Glutamatergic neuron (in vitro differentiated cells): Measurements from ENCODE around the gene TFF2. TPM values are rescaled to one million over a fixed set of nuclear protein-coding genes. Genes with fewer than 3 reads are reported as not detected.

ENCODE experiments used
- DNase-seq: peaks from one replicate; pipeline ENCODE4 v3.0.0; 2022
- H3K27ac Mint-ChIP-seq: one replicate; pipeline ENCODE4 v1.8.0; 2020; ENCODE audit warnings: mild to moderate bottlenecking, mixed read lengths, inconsistent platforms; ENCODE audit not compliant: unreplicated experiment
- H3K27me3 Mint-ChIP-seq: one replicate; pipeline ENCODE4 v1.8.0; 2020; ENCODE audit warnings: mild to moderate bottlenecking, moderate library complexity, mixed read lengths, inconsistent platforms; ENCODE audit not compliant: unreplicated experiment
- H3K36me3 Mint-ChIP-seq: one replicate; pipeline ENCODE4 v1.8.0; 2020; ENCODE audit warnings: mild to moderate bottlenecking, mixed read lengths, inconsistent platforms; ENCODE audit not compliant: unreplicated experiment
- H3K4me1 Mint-ChIP-seq: one replicate; pipeline ENCODE4 v1.8.0; 2020; ENCODE audit warnings: mild to moderate bottlenecking, low read depth, mixed read lengths, inconsistent platforms; ENCODE audit not compliant: unreplicated experiment
- H3K4me3 Mint-ChIP-seq: one replicate; pipeline ENCODE4 v1.8.0; 2020; ENCODE audit warnings: mild to moderate bottlenecking, mixed read lengths, inconsistent platforms; ENCODE audit not compliant: unreplicated experiment
- H3K9me3 Mint-ChIP-seq: one replicate; pipeline ENCODE4 v1.8.0; 2020; ENCODE audit warnings: mild to moderate bottlenecking, moderate library complexity, mixed read lengths, inconsistent platforms; ENCODE audit not compliant: unreplicated experiment
- total RNA-seq: library from RNA; stranded (reverse); fragmentation: NEBNext Ultra II Directional; extraction: Animal tissue kit (Norgen Biotek cat#: 25700); gene quantifications from one replicate; pipeline ENCODE4 v1.2.1, GENCODE V29; 2021; ENCODE audit not compliant: unreplicated experiment
- TF ChIP-seq, protein P1 (sequence below): fragments of 200-600 bp; sonication (generic); IDR thresholded peaks from one replicate; pipeline ENCODE4 v1.5.0; 2021; ENCODE audit not compliant: partially characterized antibody, unreplicated experiment

The TFF2 gene
- total RNA-seq, 1 donor from 2014 or later = not detected

DNA sequence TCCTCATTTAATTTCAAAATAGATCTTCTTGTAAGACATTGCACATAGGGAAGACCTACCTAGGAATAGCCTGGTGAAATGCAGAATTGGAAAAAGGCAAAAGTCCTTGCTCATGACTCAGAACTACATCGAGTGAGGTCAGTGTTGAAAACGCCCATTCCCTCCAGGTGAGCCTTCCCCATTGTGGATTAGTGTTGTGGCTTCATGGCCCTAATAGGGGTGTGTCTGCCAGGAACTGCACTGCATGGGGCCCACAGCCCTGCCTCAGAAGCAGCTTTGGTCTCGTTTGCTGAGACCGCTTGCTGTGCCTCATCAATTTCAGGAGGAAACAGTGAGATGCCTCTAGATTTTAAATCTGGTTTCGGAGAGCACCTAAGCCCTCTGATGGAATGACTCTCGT is 52.6 kb downstream of the TFF2 start:
- TF ChIP-seq, protein P1, sequence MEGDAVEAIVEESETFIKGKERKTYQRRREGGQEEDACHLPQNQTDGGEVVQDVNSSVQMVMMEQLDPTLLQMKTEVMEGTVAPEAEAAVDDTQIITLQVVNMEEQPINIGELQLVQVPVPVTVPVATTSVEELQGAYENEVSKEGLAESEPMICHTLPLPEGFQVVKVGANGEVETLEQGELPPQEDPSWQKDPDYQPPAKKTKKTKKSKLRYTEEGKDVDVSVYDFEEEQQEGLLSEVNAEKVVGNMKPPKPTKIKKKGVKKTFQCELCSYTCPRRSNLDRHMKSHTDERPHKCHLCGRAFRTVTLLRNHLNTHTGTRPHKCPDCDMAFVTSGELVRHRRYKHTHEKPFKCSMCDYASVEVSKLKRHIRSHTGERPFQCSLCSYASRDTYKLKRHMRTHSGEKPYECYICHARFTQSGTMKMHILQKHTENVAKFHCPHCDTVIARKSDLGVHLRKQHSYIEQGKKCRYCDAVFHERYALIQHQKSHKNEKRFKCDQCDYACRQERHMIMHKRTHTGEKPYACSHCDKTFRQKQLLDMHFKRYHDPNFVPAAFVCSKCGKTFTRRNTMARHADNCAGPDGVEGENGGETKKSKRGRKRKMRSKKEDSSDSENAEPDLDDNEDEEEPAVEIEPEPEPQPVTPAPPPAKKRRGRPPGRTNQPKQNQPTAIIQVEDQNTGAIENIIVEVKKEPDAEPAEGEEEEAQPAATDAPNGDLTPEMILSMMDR = no peak
- Mint-ChIP-seq H3K27ac (no peak overlapping the region), H3K27me3 (peaks cover 5% of the 10 kb centered on the region), H3K9me3 (peaks cover 5% of the 10 kb centered on the region), H3K4me1 (peaks cover 8% of the 10 kb centered on the region), H3K36me3 (no peaks in the 10 kb centered on the region), H3K4me3 (no peak overlapping the region)
- no peak for DNase-seq

DNA sequence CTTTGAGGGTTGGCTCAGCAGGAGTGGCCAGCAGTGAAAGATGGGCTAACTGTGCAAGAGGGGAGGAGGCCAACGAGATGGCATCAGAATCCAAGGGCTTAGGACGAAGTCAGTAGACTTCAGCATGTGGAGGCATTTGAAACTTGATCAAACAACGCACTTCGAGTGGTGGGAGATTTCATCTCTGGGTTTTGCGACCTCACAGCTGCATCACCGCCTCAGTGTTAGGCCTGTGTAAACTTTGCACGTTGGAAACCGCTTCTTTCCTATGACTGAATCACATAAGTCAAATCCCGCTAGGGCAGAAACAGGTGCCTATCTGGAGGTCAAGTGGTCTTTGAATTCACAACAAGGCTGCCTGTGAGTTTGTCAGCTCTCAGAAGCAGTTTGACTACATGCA is 53.4 kb downstream of the TFF2 start:
- Mint-ChIP-seq H3K4me1 (no peaks in the 10 kb centered on the region), H3K36me3 (no peaks in the 10 kb centered on the region), H3K4me3 (no peak overlapping the region)

DNA sequence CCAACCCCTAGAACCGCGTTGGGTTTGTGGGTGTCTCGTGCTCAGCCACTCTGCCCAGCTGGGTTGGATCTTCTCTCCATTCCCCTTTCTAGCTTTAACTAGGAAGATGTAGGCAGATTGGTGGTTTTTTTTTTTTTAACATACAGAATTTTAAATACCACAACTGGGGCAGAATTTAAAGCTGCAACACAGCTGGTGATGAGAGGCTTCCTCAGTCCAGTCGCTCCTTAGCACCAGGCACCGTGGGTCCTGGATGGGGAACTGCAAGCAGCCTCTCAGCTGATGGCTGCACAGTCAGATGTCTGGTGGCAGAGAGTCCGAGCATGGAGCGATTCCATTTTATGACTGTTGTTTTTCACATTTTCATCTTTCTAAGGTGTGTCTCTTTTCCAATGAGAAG is 54.3 kb downstream of the TFF2 start:
- Mint-ChIP-seq H3K36me3 (no peaks in the 10 kb centered on the region), H3K27ac (no peak overlapping the region), H3K4me3 (no peak overlapping the region), H3K27me3 (peaks cover 5% of the 10 kb centered on the region), H3K9me3 (peaks cover 2% of the 10 kb centered on the region), H3K4me1 (no peaks in the 10 kb centered on the region)
- DNase-seq = no peak
- TF ChIP-seq, protein P1 = no peak

More for the DNA sequence above, 53.4 kb downstream of the TFF2 start:
- TF ChIP-seq, protein P1 = no peak
- DNase-seq = no peak
- Mint-ChIP-seq H3K9me3 (peaks cover 2% of the 10 kb centered on the region), H3K27ac (no peak overlapping the region), H3K27me3 (peaks cover 5% of the 10 kb centered on the region)

Other genes starting within 250 kb of the TFF2 start
- 31.9 TPM for gene ABCG1, start 131.9 kb downstream of the TFF2 start, total RNA-seq
- not detected for gene TFF3, start 35.6 kb downstream of the TFF2 start, total RNA-seq
- gene TFF1, start 15.5 kb upstream of the TFF2 start, total RNA-seq = not detected
- gene TMPRSS3, start 45.1 kb upstream of the TFF2 start, total RNA-seq = 0.71 TPM
- gene UBASH3A, start 52.9 kb upstream of the TFF2 start, total RNA-seq = not detected
- 0.42 TPM for gene RSPH1, start 145.2 kb upstream of the TFF2 start, total RNA-seq
- gene SLC37A1, start 162.9 kb upstream of the TFF2 start, total RNA-seq = 65.7 TPM